ENCODE results near the gene TTLL9. TPM values are rescaled to one million over a fixed set of nuclear protein-coding genes. Genes with fewer than 3 reads are reported as not detected.

Gene TTLL9
- total and polyA plus RNA-seq, 2 of the 13 experiments (the other 11 are each of a cell fraction or from before 2014, with no cell fraction given): not detected

- TF ChIP-seq, protein P1, sequence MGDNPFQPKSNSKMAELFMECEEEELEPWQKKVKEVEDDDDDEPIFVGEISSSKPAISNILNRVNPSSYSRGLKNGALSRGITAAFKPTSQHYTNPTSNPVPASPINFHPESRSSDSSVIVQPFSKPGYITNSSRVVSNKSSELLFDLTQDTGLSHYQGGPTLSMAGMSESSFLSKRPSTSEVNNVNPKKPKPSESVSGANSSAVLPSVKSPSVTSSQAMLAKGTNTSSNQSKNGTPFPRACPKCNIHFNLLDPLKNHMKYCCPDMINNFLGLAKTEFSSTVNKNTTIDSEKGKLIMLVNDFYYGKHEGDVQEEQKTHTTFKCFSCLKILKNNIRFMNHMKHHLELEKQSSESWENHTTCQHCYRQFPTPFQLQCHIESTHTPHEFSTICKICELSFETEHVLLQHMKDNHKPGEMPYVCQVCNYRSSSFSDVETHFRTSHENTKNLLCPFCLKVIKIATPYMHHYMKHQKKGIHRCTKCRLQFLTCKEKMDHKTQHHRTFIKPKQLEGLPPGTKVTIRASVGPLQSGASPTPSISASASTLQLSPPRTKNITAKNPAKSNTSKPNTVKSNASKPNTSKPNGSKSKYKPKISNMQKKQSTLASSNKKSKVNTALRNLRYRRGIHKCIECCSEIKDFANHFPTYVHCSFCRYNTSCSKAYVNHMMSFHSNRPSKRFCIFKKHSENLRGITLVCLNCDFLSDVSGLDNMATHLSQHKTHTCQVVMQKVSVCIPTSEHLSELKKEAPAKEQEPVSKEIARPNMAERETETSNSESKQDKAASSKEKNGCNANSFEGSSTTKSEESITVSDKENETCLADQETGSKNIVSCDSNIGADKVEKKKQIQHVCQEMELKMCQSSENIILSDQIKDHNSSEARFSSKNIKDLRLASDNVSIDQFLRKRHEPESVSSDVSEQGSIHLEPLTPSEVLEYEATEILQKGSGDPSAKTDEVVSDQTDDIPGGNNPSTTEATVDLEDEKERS (CRISPR knock-in tag; IDR thresholded peaks at IDR 0.05): peak; percentile 13
- TF ChIP-seq MYC (CRISPR knock-in tag; IDR thresholded peaks at IDR 0.05; ENCODE audit: borderline replicate concordance) (peak; percentile 69; the same call in 1 of the 2 replicates), ZBTB33 (CRISPR knock-in tag; IDR thresholded peaks at IDR 0.05) (peak; percentile 30), ZNF232 (CRISPR knock-in tag; IDR thresholded peaks at IDR 0.05; ENCODE audit: borderline replicate concordance) (0 out of 2 replicates have a peak, but pooled peaks have one; percentile 58), E2F5 (CRISPR knock-in tag; conservative IDR thresholded peaks at IDR 0.05) (no peak), ZFP1 (CRISPR knock-in tag; IDR thresholded peaks at IDR 0.05) (peak; percentile 81), THAP11 (CRISPR knock-in tag; IDR thresholded peaks at IDR 0.05) (peak; percentile 97), MYNN (CRISPR knock-in tag; IDR thresholded peaks at IDR 0.05; ENCODE audit: low read depth) (peak; percentile 95), RELA (CRISPR knock-in tag; IDR thresholded peaks at IDR 0.05) (peak; percentile 97), ATRX (CRISPR knock-in tag; IDR thresholded peaks at IDR 0.05; ENCODE audit: borderline replicate concordance) (peak; percentile 54; the same call in 1 of the 2 replicates), ZBTB7B (CRISPR knock-in tag; IDR thresholded peaks at IDR 0.05) (peak; percentile 55; the same call in 1 of the 2 replicates), ZNF703 (CRISPR knock-in tag; IDR thresholded peaks at IDR 0.05; ENCODE audit: borderline replicate concordance) (no peak), DR1 (CRISPR knock-in tag; IDR thresholded peaks at IDR 0.05) (peak; percentile 65; the same call in 1 of the 2 replicates), ZNF563 (CRISPR knock-in tag; IDR thresholded peaks at IDR 0.05) (no peak), SRY (CRISPR knock-in tag; IDR thresholded peaks at IDR 0.05) (peak; percentile 20; the same call in 1 of the 2 replicates), ZNF883 (CRISPR knock-in tag; IDR thresholded peaks at IDR 0.05; ENCODE audit: not compliant biosample characterization) (peak; percentile 77), ZSCAN25 (CRISPR knock-in tag; IDR thresholded peaks at IDR 0.05) (peak; percentile 73; the same call in 1 of the 2 replicates), CBX1 (IDR thresholded peaks at IDR 0.05; ENCODE audit: low read depth) (no peak)
- TF ChIP-seq, protein P2, sequence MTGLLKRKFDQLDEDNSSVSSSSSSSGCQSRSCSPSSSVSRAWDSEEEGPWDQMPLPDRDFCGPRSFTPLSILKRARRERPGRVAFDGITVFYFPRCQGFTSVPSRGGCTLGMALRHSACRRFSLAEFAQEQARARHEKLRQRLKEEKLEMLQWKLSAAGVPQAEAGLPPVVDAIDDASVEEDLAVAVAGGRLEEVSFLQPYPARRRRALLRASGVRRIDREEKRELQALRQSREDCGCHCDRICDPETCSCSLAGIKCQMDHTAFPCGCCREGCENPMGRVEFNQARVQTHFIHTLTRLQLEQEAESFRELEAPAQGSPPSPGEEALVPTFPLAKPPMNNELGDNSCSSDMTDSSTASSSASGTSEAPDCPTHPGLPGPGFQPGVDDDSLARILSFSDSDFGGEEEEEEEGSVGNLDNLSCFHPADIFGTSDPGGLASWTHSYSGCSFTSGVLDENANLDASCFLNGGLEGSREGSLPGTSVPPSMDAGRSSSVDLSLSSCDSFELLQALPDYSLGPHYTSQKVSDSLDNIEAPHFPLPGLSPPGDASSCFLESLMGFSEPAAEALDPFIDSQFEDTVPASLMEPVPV (CRISPR knock-in tag; IDR thresholded peaks at IDR 0.05): 0 out of 2 replicates have a peak, but pooled peaks have one; percentile 58
- TF ChIP-seq, protein P3, sequence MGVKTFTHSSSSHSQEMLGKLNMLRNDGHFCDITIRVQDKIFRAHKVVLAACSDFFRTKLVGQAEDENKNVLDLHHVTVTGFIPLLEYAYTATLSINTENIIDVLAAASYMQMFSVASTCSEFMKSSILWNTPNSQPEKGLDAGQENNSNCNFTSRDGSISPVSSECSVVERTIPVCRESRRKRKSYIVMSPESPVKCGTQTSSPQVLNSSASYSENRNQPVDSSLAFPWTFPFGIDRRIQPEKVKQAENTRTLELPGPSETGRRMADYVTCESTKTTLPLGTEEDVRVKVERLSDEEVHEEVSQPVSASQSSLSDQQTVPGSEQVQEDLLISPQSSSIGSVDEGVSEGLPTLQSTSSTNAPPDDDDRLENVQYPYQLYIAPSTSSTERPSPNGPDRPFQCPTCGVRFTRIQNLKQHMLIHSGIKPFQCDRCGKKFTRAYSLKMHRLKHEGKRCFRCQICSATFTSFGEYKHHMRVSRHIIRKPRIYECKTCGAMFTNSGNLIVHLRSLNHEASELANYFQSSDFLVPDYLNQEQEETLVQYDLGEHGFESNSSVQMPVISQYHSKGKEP (CRISPR knock-in tag; IDR thresholded peaks at IDR 0.05): peak; percentile 65
Observed at GRCh38 chr20:31879143-31879987, 8.9 kb downstream of the TTLL9 start (continued).

Data from HepG2 (cell line).